ENCODE measurements around the gene PSMA6.

DNA sequence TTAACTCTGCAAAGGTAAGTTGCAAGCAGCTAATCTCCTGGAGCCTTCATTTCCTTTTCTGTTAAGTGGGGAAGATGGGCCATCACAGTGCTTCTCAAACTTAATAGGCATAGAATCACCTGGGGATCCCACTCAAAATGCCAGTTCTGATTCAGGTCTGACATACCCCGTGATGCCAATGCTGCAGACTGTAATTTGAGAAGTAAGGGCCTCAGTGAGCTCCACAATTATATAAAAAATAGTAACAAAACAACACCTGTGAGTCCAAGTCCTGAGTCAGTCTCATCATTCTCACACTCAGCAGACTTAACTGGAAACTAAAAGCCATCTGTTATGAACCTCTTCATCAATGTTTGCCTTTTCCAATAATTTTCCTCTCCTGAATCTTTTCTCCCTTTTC, 10.8 kb upstream of the PSMA6 start:
- TF ChIP-seq POLR2A (IDR thresholded peaks at IDR 0.05; ENCODE audit: low read length) (no peak), JUN (IDR thresholded peaks at IDR 0.05) (no peak), CEBPB (IDR thresholded peaks at IDR 0.05) (no peak), CBX2 (IDR thresholded peaks at IDR 0.05; ENCODE audit: borderline replicate concordance, low read depth) (no peak)
- TF ChIP-seq, protein P1, sequence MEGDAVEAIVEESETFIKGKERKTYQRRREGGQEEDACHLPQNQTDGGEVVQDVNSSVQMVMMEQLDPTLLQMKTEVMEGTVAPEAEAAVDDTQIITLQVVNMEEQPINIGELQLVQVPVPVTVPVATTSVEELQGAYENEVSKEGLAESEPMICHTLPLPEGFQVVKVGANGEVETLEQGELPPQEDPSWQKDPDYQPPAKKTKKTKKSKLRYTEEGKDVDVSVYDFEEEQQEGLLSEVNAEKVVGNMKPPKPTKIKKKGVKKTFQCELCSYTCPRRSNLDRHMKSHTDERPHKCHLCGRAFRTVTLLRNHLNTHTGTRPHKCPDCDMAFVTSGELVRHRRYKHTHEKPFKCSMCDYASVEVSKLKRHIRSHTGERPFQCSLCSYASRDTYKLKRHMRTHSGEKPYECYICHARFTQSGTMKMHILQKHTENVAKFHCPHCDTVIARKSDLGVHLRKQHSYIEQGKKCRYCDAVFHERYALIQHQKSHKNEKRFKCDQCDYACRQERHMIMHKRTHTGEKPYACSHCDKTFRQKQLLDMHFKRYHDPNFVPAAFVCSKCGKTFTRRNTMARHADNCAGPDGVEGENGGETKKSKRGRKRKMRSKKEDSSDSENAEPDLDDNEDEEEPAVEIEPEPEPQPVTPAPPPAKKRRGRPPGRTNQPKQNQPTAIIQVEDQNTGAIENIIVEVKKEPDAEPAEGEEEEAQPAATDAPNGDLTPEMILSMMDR (IDR thresholded peaks at IDR 0.05) = no peak
- TF ChIP-seq, protein P2, sequence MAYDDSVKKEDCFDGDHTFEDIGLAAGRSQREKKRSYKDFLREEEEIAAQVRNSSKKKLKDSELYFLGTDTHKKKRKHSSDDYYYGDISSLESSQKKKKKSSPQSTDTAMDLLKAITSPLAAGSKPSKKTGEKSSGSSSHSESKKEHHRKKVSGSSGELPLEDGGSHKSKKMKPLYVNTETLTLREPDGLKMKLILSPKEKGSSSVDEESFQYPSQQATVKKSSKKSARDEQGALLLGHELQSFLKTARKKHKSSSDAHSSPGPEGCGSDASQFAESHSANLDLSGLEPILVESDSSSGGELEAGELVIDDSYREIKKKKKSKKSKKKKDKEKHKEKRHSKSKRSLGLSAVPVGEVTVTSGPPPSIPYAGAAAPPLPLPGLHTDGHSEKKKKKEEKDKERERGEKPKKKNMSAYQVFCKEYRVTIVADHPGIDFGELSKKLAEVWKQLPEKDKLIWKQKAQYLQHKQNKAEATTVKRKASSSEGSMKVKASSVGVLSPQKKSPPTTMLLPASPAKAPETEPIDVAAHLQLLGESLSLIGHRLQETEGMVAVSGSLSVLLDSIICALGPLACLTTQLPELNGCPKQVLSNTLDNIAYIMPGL (CRISPR knock-in tag; IDR thresholded peaks at IDR 0.05; ENCODE audit: borderline replicate concordance) = no peak

Measured in A549 (cell line).